ENCODE data around the gene MAP1LC3C. TPM values are rescaled to one million over a fixed set of nuclear protein-coding genes. Genes with fewer than 3 reads are reported as not detected.
A peak's percentile ranks its signal among the peaks of the same experiment; 100 is the strongest.

Gene MAP1LC3C
- not detected for total RNA-seq

- ATAC-seq: no peak
Measured at GRCh38 chr1:241999026-241999425, at the start of gene MAP1LC3C. TSS of gene MAP1LC3C (minus strand) at chr1:241999098. CDS start at chr1:241999008, 90 bp downstream.

GRCh38 chr1:242043165-242043564 lies 44.3 kb upstream of the MAP1LC3C start:
- no peak for ATAC-seq

DNA sequence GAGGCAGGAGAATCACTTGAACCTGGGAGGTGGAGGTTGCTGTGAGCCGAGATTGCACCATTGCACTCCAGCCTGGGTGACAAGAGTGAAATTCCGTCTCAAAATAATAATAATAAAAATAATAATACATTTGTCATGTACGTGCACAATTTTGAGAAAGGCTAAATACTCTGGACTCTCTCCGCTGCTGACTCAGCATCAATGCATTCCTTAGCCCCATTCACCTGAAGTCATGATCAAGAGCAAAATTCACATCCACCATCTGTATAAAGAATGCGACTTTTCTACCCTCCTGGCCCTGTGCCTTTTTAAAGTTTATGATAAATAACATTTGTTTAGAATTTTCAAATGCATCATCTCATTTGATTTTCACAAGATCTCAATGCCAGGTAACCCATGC lies 35.5 kb upstream of the MAP1LC3C start:
- ATAC-seq: no peak

DNA sequence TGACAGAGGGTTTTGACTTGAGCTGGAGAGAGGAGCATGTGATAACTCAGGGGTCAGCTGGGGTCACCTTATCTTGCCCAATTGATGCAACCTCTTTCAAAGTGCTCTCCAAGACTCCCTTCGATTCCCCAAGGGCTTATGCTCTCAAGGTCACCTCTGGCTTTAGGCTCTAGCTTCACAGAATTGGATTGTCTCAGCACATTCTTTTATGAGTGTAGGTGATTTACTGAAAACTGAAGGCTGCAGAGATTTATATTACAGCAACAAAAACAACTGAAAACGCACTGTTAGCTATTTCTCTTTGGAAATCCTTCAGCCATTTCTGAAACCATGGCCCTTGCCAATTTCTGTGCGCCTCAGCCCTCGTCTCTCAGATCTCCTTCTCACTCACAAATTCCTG lies 34.5 kb upstream of the MAP1LC3C start:
- no peak for ATAC-seq

GRCh38 chr1:242030071-242030470 lies 31.2 kb upstream of the MAP1LC3C start:
- no peak for ATAC-seq

DNA sequence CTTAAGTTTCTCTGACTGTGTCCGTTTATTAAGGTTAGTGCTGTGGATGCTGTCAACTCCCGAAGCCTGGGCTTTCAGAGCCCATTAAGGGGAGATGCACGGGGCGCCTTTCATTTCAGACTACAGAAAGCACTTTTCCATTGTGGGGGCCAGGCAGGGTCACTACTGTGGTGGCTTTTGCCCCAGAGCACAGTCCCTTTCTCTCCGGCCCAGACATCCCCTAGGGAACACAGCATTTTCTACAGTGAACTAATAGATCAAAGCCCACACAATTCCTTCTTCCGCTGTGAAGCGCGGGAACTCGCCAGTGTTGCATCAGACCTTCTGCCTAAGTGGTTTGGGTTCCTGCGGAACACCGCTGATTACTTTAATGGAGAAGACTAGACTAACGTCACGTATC lies 26.8 kb upstream of the MAP1LC3C start:
- no peak for ATAC-seq

DNA sequence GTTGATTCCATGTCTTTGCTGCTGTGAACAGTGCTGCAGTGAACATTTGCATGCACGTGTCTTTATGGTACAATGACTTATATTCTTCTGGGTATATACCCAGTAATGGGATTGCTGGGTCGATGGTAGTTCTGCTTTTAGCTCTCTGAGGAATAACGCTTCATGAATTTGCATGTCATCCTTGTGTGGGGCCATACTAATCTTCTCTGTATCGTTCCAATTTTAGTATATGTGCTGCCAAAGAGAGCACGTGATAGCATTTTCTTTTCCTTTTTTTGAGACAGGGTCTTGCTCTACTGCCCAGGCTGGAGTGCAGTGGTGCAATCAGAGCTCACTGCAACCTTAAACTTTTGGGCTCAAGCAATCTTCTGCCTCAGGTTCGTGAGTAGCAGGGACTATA lies 24.9 kb upstream of the MAP1LC3C start:
- no peak for ATAC-seq

- ATAC-seq: peak; percentile 52
Measured at GRCh38 chr1:242019018-242019417, 20.1 kb upstream of the MAP1LC3C start.

- no peak for ATAC-seq
Measured at GRCh38 chr1:242017580-242018233, 18.8 kb upstream of the MAP1LC3C start.

GRCh38 chr1:242016479-242016878 lies 17.6 kb upstream of the MAP1LC3C start:
- ATAC-seq: no peak

DNA sequence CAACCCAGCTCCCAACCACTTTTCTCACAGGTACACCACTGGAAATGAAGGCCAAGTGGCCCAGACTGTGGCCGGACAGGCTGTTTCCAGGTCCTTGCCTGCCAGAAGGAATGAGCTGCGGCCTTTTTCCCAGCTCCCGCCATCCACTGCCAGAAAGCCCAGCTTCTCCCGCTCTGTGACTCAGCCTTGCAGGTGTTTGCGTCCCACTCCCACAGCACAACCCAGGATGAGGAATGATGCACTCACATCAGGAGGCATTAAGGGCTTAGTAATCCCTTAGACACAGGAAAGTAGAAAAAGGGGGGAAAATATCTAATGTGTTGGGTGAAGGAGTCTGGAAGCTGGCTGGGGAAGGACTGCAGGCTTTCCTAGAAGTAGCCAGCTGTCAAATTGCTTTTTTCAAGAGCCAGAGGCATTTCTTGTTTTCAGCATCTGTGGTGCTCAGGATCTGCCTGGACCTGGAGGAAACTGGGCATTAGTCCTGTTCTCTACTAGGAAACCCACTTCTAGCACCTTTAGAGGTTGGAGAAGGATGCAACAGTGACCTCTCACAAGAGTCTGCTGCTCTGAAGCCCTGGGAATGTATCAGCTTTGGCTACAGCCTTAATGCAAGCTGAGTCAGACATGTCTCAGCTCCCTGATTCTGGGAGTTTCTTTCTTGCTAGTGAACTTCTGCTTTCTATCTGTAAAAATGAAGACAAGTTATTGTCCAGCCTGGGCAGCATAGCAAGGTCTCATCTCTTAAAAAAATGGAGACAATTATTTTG lies 13.2 kb upstream of the MAP1LC3C start:
- no peak for ATAC-seq

- ATAC-seq: no peak
Measured at GRCh38 chr1:242008826-242009495, 10.1 kb upstream of the MAP1LC3C start.

- ATAC-seq: no peak
Measured at GRCh38 chr1:242006976-242007375, 8.1 kb upstream of the MAP1LC3C start.

DNA sequence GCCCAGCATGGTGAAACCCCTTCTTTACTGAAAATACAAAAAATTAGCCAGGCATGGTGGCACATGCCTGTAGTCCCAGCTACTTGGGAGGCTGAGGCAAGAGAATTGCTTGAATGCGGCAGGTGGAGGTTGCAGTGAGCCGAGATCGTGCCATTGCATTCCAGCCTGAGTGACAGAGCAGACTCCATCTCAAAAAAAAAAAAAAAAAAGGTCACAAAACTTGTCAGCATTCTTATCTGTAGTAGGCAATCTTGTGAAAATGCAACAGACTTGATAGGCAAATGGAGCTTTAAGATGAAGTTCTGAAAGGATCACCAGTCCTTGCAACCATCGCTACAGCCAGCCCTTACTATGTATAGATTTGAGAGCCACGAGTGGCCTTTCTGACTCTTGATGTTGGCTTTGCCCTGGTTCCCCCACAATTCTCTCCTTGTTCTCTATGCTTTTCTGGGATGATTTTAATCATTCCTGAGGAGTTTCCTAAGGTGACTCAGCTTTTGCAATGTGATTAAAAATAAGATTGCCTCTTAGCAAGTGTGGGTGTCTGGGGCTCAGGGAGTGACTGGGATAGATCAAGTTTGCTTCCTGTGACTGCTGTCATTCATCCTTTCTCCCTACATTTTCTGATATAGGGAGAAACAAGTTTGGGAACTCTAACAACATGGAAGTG lies 7.1 kb upstream of the MAP1LC3C start:
- ATAC-seq: no peak

DNA sequence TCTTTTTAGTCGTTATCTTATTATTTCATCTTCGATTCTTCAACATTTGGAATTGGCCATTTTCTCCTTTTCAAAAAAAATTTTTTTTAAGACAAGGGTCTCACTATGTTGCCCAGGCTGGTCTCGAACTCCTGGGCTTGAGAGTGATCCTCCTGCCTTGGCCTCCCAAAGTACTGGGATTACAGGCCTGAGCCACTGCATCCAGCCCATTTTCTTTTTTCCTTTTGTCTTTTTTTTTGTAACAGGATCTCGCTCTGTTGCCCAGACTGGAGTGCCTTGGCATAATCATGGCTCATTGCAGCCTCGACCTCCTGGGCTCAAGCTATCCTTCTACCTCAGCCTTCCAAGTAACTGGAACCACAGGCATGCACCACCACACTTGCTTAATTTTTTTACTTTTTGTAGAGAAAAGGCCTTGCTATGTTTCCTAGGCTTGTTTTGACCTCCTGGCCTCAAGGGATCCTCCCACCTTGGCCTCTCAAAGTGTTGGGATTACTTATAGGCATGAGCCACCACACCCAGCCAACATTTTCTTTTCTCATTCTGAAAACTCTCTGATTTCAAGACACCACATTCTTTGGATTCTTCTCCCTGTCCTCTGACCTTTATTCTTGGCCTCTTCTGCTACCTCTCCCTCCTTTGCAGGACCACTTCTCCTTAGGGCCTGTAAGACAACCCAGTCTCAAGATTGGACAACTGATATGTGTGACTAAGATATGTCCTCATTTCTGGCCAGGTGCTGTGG lies 6.0 kb upstream of the MAP1LC3C start:
- no peak for ATAC-seq

DNA sequence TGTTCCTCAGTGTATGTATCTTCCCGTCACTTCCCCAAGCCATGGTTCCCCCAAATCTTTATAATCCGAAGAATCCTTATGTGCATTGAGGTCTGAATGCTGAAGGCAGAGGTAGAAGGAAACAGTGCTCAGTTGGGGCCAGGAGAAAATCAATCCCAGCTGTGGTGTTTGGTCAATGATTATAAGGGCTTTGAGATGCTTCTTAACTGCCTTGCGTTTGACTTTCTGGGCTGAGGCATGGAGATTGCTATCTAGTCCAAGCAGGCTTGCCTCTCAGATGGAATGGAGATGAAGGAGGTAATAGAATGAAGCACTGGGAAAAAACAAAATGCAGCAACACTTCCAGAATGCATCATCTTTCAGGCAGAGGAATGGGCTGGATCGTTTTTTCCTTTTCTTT lies 3.6 kb upstream of the MAP1LC3C start:
- ATAC-seq: no peak

DNA sequence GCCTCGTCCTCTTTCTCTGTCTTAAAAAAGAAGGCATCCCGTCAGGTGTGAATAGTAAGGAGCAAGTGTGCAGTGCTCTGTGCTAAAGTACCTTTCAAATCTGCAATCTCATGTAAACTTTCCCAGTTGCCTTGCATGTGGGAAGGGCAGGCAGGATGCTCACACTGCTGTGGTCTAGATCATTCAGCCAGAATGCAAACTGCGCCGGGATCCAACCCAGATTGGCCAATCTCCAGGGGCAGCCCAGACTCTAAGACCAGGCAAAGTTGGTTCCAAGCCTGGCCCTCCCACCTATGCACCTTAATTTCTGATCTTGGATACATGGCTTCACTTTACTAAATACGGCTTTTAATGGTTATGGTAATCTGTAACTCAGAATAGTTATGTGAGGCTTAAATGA lies 3.2 kb upstream of the MAP1LC3C start:
- no peak for ATAC-seq

DNA sequence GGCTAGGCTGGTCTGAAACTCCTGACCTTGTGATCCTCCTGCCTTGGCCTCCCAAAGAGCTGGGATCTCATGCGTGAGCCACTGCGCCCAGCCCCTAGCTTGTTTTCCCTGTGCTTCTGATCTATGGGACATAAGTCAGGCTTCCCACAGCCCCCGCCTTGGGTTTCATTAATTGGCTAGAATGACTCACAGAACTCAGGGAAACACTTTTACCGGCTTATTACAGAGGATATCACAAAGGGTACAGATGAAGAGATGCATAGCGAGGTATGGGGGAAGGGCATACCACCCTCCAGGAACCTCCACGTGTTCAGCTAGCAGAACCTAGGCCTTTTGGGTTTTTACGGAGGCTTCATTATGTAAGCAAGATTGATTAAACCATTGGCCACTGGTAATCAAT lies 1.5 kb upstream of the MAP1LC3C start:
- no peak for ATAC-seq

DNA sequence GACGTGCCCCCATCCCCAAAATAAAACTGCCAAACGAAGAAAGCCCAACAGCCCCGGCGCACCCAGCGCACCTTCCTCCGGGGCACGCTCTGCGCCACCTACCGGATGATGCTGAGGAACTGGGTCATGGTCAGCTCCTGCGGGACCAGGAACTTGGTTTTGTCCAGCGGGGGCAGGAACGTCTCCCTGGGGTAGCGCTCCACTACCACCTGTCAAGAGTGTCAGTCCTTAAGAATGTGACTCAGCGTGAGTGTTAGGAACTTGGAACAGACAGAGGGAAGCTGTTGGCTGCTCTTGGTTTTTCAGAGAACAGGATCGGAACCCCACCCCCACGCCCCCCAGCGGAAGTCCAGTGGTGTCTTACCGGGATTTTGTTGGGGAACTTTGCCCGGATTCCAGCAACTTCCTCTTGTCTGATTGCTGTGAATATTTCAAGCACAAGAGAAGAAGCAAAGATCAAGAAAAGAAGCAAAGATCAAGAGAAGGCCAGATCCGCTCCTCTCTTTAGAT lies 431 bp downstream of the MAP1LC3C start:
- ATAC-seq: peak; percentile 67

- ATAC-seq: no peak
Measured at GRCh38 chr1:241997401-241997998, 1.4 kb downstream of the MAP1LC3C start.

GRCh38 chr1:241994171-241994570 lies 4.7 kb downstream of the MAP1LC3C start:
- no peak for ATAC-seq

- ATAC-seq: peak; percentile 43
Measured at GRCh38 chr1:241992734-241993133, 6.2 kb downstream of the MAP1LC3C start.
